ENCODE results near the gene CCR3.

Gene CCR3

DNA sequence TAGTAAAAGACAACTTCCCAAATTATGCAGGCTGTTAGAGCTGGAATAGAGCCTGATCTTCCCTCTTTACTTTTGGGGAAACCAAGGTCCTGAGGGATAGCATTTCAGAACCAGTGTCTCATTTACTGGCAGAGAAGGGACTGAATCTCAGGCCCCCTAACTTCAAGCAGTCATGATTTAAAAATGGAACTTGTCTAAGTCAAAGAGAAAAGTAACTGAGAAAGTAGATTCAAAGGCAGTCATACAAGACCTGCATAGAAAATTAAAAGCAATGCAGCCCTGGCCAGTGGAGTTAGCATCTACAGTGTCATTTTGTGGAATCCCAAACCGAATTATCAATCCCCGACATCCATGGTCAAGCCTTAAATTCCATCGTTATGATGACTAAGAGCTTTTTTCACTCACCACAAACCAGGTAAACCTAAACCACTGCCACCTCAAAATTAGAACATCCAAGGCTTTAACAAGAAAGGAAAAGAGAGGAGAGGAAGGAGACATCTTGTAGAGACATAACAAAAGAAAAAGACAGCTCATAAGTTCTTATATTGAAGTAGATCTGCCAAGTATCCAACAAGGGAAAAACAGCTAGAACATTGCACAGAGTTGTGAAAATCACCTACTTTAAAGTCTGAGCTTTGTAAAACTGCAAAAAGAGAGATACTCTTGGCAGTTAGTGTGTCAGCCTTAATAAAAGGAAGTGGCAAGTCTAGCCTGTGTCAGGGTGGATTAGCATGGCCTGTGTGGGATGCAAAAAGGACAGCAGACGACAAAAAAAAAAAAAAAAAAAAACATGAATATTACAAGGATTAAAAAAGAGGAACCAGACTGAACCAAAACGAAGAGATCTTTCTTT lies 57.6 kb downstream of the CCR3 start:
- peak; percentile 97 for DNase-seq

DNA sequence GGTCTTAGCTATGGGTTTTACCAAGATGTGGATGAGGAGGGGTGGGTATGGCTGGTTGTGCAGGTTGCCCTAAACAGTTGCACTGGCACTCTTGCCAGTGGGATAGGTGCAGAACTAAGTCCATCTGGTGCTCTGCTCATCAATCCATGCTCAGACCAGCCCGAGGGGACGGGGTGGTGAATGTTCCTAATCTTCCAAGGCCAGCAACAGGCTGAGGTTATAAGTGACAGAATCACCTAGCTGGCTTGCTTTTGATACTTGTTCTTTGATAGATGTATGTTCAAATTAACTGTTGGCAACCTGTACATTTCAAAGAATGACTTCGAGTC lies 58.2 kb downstream of the CCR3 start:
- no peak for DNase-seq

DNA sequence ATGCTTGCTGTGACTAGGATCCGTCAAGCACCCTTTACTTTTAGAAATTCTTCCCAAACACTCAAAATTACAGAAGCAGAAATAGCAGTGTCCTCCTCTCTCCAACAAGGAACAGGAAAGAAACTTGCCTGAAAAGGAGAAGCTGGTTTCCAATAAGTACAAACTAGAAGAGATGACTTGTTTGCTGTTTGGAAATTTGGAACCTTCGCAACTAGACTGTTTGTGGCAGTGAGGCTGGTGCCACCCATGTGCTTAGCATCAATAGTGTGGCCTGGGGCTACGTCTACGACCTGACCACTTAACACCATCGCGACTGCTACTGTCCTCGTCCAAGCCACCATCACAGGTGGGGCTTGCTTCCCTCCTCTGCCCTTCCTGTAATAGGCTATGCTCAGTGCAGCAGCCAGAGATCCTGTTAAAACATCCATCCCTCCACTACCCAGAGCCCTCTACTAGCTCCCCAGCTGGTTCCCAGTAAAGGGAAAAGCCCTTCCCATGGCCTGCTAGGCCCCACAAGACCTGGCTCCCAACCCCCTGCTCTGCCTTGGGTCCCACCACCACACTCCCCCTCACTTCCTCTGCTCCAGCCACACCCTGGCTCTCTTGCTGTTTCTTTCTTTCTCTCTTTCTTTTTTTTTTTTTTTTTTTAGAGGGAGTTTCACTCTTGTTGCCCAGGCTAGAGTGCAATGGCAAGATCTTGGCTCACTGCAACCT lies 59.0 kb downstream of the CCR3 start:
- peak; percentile 76 to 83 for DNase-seq

DNA sequence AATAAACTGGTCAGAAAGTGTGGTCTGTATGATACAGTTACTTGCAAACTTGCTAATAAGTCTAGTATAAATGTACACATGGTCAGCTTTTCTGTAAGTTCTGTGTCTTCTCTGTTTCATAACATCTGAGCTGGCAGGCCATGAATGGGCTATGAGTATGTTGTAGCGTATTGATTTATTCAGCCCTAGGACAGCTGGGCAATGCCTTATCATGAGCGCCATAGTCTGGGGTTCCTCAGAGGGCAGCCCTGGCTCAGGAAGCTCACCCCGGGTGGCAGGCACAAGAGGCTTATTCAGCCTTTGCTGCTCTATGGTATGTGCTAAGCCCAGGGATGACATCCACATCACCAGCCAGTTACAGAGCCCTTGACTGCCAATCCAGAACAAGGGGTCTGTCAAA lies 61.0 kb downstream of the CCR3 start:
- no peak for DNase-seq

DNA sequence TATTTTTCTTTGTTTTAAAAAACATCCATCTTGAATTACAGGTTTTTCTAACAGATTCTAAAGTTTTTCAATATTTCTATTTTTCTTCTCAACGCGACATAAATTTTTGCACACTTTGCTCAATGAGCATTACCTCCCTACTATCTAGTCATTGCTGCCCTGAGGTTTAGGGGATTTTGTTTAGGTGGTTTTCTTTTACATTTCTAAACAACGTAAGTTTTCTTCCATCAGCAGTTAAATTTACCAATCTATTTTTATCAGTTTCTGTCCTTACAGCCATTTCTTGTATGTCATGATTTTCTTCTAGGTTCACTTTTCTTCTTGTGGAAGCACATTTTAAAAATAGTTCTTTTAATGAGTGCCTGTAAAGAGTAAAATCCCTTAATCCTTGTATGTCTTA lies 62.5 kb downstream of the CCR3 start:
- no peak for DNase-seq

DNA sequence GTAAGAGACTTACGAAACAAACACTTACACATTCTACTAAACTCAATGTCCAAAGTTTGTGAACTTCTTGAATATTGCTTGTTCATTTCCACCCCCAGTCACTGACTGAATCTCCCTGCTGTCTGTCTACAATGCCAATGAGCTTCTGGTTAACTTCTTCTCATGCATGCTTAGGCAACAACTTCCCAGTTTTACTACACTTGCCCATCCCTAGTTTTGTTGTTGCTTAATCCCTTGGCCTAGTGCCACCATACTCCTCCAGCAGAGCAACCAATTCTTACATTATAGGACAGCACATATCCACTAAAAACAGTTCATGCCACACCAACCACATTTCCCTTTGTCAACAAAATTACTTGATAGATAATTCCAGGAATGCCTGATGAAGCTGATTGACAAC lies 70.7 kb downstream of the CCR3 start:
- DNase-seq = peak; percentile 96 to 97

DNA sequence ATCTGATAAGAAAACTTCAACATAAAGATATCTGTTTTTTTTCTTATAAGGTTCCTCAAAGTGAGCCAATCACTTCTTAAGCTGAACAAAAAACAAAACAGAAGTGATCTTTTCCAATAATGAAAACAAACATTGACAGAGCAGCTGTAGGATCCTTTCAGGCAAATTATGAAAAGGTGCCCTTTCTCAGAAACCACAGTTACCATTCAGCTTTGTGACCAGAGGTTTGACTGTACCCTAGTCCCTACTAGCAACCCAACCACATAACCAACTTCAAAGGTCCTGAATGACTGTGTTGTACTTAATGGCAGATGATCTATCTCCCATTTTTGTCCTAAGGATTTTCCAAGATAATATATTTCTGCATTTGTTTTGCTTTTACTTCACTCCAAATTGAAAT lies 72.3 kb downstream of the CCR3 start:
- DNase-seq = no peak

DNA sequence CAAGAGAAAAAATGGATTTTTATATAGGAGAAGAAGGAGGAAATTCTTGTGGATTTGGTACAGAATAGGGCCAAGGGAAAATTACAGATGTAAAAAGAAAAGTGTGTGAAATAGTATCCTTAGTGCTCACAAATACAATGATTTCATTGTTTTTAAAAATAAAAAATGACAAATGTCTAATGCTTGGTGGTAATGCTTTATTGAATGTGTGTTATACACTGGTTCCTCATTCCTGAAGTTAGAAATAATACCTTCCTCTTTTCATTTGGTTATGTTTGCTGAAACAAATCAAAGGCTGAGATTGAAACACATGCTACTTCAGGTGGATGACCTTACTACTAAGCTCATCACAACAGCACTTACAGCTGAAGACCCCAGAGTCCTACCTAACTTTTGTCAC lies 73.9 kb downstream of the CCR3 start:
- DNase-seq = peak; percentile 58 to 66
